K562 (cell line): ENCODE data around the gene VSIG1. TPM values are rescaled to one million over a fixed set of nuclear protein-coding genes. Genes with fewer than 3 reads are reported as not detected.

ENCODE experiments used
- ATAC-seq: fragments of 200-7000 bp; cut with Tn5 transposase; 3 replicates; pipeline ENCODE4 v1.9.1; 2020; ENCODE audit warnings: moderate library complexity
- BruUV-seq: library from RNA; stranded (reverse); fragments of 400-500 nt; replicated peaks from 2 replicates; lab custom pipeline; 2021; lab: Mats Ljungman, UMichigan
- CTCF ChIA-PET: fragments of 300-600 bp; formaldehyde crosslinking; extraction: SDS; loops from one replicate; lab custom pipeline; 2021; ENCODE audit warnings: low intra/inter-chr PET ratio; lab: Yijun Ruan, JAX
- POLR2A ChIA-PET: fragments of 300-600, 350-650 bp; sonication (Branson Sonifier 250); formaldehyde crosslinking; extraction: SDS; loops from one replicate; lab custom pipeline; 2021; ENCODE audit warnings: antibody characterized with exemption, inconsistent platforms; lab: Yijun Ruan, JAX
- DNase-seq, 4 experiments: peaks; one replicate each; pipeline versions ENCODE4 v3.0.0 to v3.0.0-alpha.2; 2011 to 2018; ENCODE audit warnings: low spot score in 3 of 4, mixed read lengths in 3 of 4; ENCODE audit errors: extremely low read depth in 1 of 4
- FAIRE-seq: peaks from 2 replicates; lab custom pipeline; 2011; peaks lifted over from hg19 to GRCh38; lab: Jason Lieb, UNC
- H2AFZ ChIP-seq: 2 replicates; pipeline ENCODE4 v1.6.0; 2011; ENCODE audit warnings: low read depth, low read length, control low read depth, inconsistent platforms
- H3K27ac ChIP-seq: fragments of 200-600 bp; 3 replicates; pipeline ENCODE4 v1.8.0; 2011; ENCODE audit warnings: low read depth, mild to moderate bottlenecking, control low read depth, inconsistent platforms, low read length, moderate library complexity, mixed read lengths; ENCODE audit errors: extremely low read depth
- H3K27me3 ChIP-seq, 2 experiments: fragments of 300-600 bp in 1 of 2; 2 replicates in 1 of 2; 3 replicates in 1 of 2; pipeline versions ENCODE4 v1.6.0 to v1.8.0; 2011; ENCODE audit warnings: inconsistent platforms in 2 of 2, low read length in 2 of 2, mild to moderate bottlenecking in 1 of 2, mixed read lengths in 1 of 2, moderate library complexity in 1 of 2; ENCODE audit not compliant: control insufficient read depth in 2 of 2, insufficient read depth in 2 of 2
- H3K36me3 ChIP-seq: fragments of 300-600 bp; 3 replicates; pipeline ENCODE4 v1.8.0; 2011; ENCODE audit warnings: mild to moderate bottlenecking, low read length, inconsistent platforms; ENCODE audit not compliant: control insufficient read depth, insufficient read depth
- H3K4me1 ChIP-seq, 2 experiments: fragments of 200-600 bp in 1 of 2; replicated peaks in 1 of 2; 2 replicates in 1 of 2; 3 replicates in 1 of 2; pipeline versions ENCODE4 v1.5.1 to v1.8.0; 2011; ENCODE audit warnings: inconsistent platforms in 2 of 2, low read length in 2 of 2, mild to moderate bottlenecking in 1 of 2, mixed read lengths in 1 of 2, moderate library complexity in 1 of 2; ENCODE audit not compliant: control insufficient read depth in 2 of 2, insufficient read depth in 2 of 2
- H3K4me2 ChIP-seq: 2 replicates; pipeline ENCODE4 v1.6.1; 2011; ENCODE audit warnings: low read length, control low read depth, inconsistent platforms, mixed read lengths; ENCODE audit not compliant: insufficient read depth
- H3K4me3 ChIP-seq: fragments of 200-600 bp; sonication (generic), shearing (Covaris generic); 2 replicates; pipeline ENCODE4 v1.5.1; 2016; ENCODE audit warnings: control low read depth, inconsistent platforms
- H3K79me2 ChIP-seq: fragments of 200-600 bp; 3 replicates; pipeline ENCODE4 v1.8.0; 2011; ENCODE audit warnings: low read length, inconsistent platforms; ENCODE audit not compliant: control insufficient read depth, insufficient read depth
- H3K9ac ChIP-seq, 2 experiments: 2 replicates each; pipeline versions ENCODE4 v1.6.0 to v1.6.1; 2011; ENCODE audit warnings: low read depth in 2 of 2, low read length in 2 of 2, control low read depth in 1 of 2, inconsistent platforms in 1 of 2, mild to moderate bottlenecking in 1 of 2, mixed read lengths in 1 of 2; ENCODE audit not compliant: insufficient read depth in 1 of 2
- H3K9me1 ChIP-seq: one replicate; pipeline ENCODE4 v1.6.0; 2011; ENCODE audit warnings: inconsistent platforms, mild to moderate bottlenecking, low read length, moderate library complexity; ENCODE audit not compliant: control insufficient read depth, insufficient read depth
- H3K9me3 ChIP-seq: replicated peaks from 2 replicates; pipeline ENCODE4 v1.5.1; 2011; ENCODE audit warnings: low read depth, low read length, inconsistent platforms; ENCODE audit not compliant: control insufficient read depth, insufficient read depth
- H4K20me1 ChIP-seq: replicated peaks from 2 replicates; pipeline ENCODE4 v1.6.1; 2011; ENCODE audit warnings: low read length, inconsistent platforms, mixed read lengths; ENCODE audit not compliant: control insufficient read depth, insufficient read depth
- ATF7 ChIP-seq: fragments of 450-650 bp; IDR thresholded peaks from 2 replicates; pipeline ENCODE4 v1.7.1; 2014; ENCODE audit warnings: mild to moderate bottlenecking, moderate library complexity
- CBFA2T2 ChIP-seq: fragments of 450-650 bp; conservative IDR thresholded peaks from 2 replicates; pipeline ENCODE4 v1.6.1; 2017; ENCODE audit warnings: mild to moderate bottlenecking
- ELF2 ChIP-seq: fragments of 250-450 bp; sonication (Bioruptor Pico); IDR thresholded peaks from 2 replicates; pipeline ENCODE4 v1.5.0; 2021; ENCODE audit warnings: mild to moderate bottlenecking
- HLTF ChIP-seq: fragments of 450-650 bp; IDR thresholded peaks from 2 replicates; pipeline ENCODE4 v1.6.1; 2016
- KDM1A ChIP-seq, 2 experiments: fragments of 450-650 bp; IDR thresholded peaks; 2 replicates each; pipeline ENCODE4 v1.6.1; 2016; ENCODE audit warnings: mild to moderate bottlenecking in 2 of 2
- MXD1 ChIP-seq: fragments of 250-450 bp; sonication (Bioruptor Pico); IDR thresholded peaks from 2 replicates; pipeline ENCODE4 v1.8.0; 2021; ENCODE audit warnings: borderline replicate concordance, mild to moderate bottlenecking, moderate library complexity; ENCODE audit not compliant: poor library complexity, severe bottlenecking
- PRPF4 ChIP-seq: fragments of 200-400 bp; formaldehyde crosslinking; IDR thresholded peaks from one replicate; pipeline ENCODE4 v1.6.1; 2017; ENCODE audit warnings: low read length, low read depth, mild to moderate bottlenecking; ENCODE audit not compliant: insufficient read depth, poor library complexity, severe bottlenecking
- SIX5 ChIP-seq, 2 experiments: IDR thresholded peaks; 2 replicates each; pipeline ENCODE4 v1.6.1; 2011; ENCODE audit warnings: low read length in 2 of 2, borderline replicate concordance in 1 of 2, low read depth in 1 of 2, mild to moderate bottlenecking in 1 of 2, moderate library complexity in 1 of 2; ENCODE audit not compliant: insufficient read depth in 1 of 2
- TEAD4 ChIP-seq, 2 experiments: sonication (generic) in 1 of 2; formaldehyde crosslinking in 1 of 2; IDR thresholded peaks; 2 replicates each; pipeline versions ENCODE4 v1.6.1 to v1.8.0; 2012 to 2022; ENCODE audit warnings: borderline replicate concordance in 1 of 2, inconsistent platforms in 1 of 2, low read length in 1 of 2, mild to moderate bottlenecking in 1 of 2, missing genetic modification reagents in 1 of 2
- TFE3 ChIP-seq: fragments of 450-650 bp; formaldehyde crosslinking; IDR thresholded peaks from 2 replicates; pipeline ENCODE4 v1.4.0; 2020; ENCODE audit warnings: mild to moderate bottlenecking, mixed read lengths
- ZBTB26 ChIP-seq: fragments of 450-650 bp; formaldehyde crosslinking; IDR thresholded peaks from 2 replicates; pipeline ENCODE4 v1.4.0; 2022; ENCODE audit warnings: missing genetic modification characterization
- ZNF431 ChIP-seq: sonication (generic); formaldehyde crosslinking; IDR thresholded peaks from 2 replicates; pipeline ENCODE4 v1.8.0; 2022; ENCODE audit warnings: mild to moderate bottlenecking, missing genetic modification reagents
- ZNF444 ChIP-seq: fragments of 250-450 bp; sonication (Bioruptor Pico); IDR thresholded peaks from 2 replicates; pipeline ENCODE4 v1.4.0; 2020; ENCODE audit warnings: mild to moderate bottlenecking, moderate library complexity
- ZNF830 ChIP-seq: fragments of 250-450 bp; sonication (Bioruptor Pico); IDR thresholded peaks from 2 replicates; pipeline ENCODE4 v1.5.0; 2021; ENCODE audit warnings: mild to moderate bottlenecking
- WGBS: fragments of 100-300 bp; shearing (Covaris generic); methylation state at CpG from one replicate; pipeline ENCODE4 v1.1.6; 2016; ENCODE audit warnings: low coverage, mixed read lengths; ENCODE audit not compliant: insufficient coverage; ENCODE audit errors: missing lambda C conversion rate; 5-methylcytosine and 5-hydroxymethylcytosine counted together
- in situ Hi-C: fragments of 300-500 bp; cut with MboI; formaldehyde crosslinking; loops from 4 replicates; pipeline ENCODE4 v1.15.0; 2018; ENCODE audit warnings: inconsistent platforms, mixed read lengths
- intact Hi-C: fragments of 100-400 bp; cut with micrococcal nuclease; formaldehyde crosslinking; loops from 2 replicates; pipeline ENCODE4 v1.14.2; 2022
- polyA plus RNA-seq, 8 experiments: library from polyadenylated mRNA; depleted of rRNA in 4 of 8; stranded (reverse) in 5 of 8; unstranded in 3 of 8; fragments of >200 nt; fragmentation: Nextera tagmentation in 2 of 8; fragmentation: Illumina TruSeq in 1 of 8; extraction: Ambion mirVana in 2 of 8; extraction: Trizol in 1 of 8; gene quantifications; 2 replicates each; pipeline versions ENCODE4 v1.2.1 to v1.2.3, GENCODE V29; 2011 to 2014; ENCODE audit warnings: inconsistent platforms in 1 of 8, missing spikeins in 1 of 8
- total RNA-seq, 7 experiments: library from RNA; depleted of rRNA in 6 of 7; stranded (reverse); fragments of >200 nt in 6 of 7; fragmentation: Illumina TruSeq in 2 of 7; extraction: Trizol in 2 of 7; gene quantifications; 2 replicates each; pipeline versions ENCODE4 v1.2.1 to v1.2.3, GENCODE V29; 2011 to 2021; ENCODE audit warnings: low replicate concordance in 1 of 7

The VSIG1 gene
- total and polyA plus RNA-seq, 9 of the 15 experiments (the other 6 are each of a cell fraction or from before 2014, with no cell fraction given): not detected

- WGBS: 24% methylated on average over 3 of the region's 3 CpGs
- no peak overlapping the region for H3K27ac ChIP-seq
These were observed 11.0 kb upstream of the VSIG1 start for GRCh38 chrX:108033890-108034289.

GRCh38 chrX:108034725-108035124, 10.1 kb upstream of the VSIG1 start:
- no peaks in the 10 kb centered on the region for H3K27me3 ChIP-seq
- H4K20me1 ChIP-seq: no peaks in the 10 kb centered on the region
- H3K4me1 ChIP-seq: peaks cover 0 to 12% of the 10 kb centered on the region in 2 experiments; a peak in 1 of 5 replicates
- FAIRE-seq (no peak), DNase-seq (no peak), ATAC-seq (no peak)
- no peaks in the 10 kb centered on the region for H3K79me2 ChIP-seq
- BruUV-seq: no TSS peak
- ChIA-PET POLR2A (no interaction called here), CTCF (no interaction called here)
- H3K36me3 ChIP-seq: no peaks in the 10 kb centered on the region
- 30% methylated on average over 3 of the region's 3 CpGs for WGBS
- H3K4me2 ChIP-seq: no peak overlapping the region
- H3K9ac ChIP-seq: no peak overlapping the region
- intact Hi-C loops: no loop called here
- no peaks in the 10 kb centered on the region for H3K9me3 ChIP-seq
- in situ Hi-C loops: no loop called here
- no peak overlapping the region for H2AFZ ChIP-seq
- no peak overlapping the region for H3K27ac ChIP-seq
- H3K4me3 ChIP-seq: no peak overlapping the region
- H3K9me1 ChIP-seq: no peaks in the 10 kb centered on the region
- TF ChIP-seq ZNF431 (CRISPR knock-in tag) (no peak), PRPF4 (no peak), TFE3 (CRISPR knock-in tag) (no peak), ATF7 (no peak), ELF2 (CRISPR knock-in tag) (no peak), MXD1 (CRISPR knock-in tag) (no peak), HLTF (no peak), ZBTB26 (CRISPR knock-in tag) (no peak), TEAD4 (IDR thresholded peaks at IDR 0.05; ENCODE audit: low read length) (no peak), TEAD4 (CRISPR knock-in tag; IDR thresholded peaks at IDR 0.05; ENCODE audit: borderline replicate concordance) (no peak), SIX5 (IDR thresholded peaks at IDR 0.05; ENCODE audit: borderline replicate concordance in 1 of 2, insufficient read depth in 1 of 2, low read depth in 1 of 2, low read length in 2 of 2) (no peak), ZNF444 (CRISPR knock-in tag) (no peak), ZNF830 (CRISPR knock-in tag) (no peak), CBFA2T2 (no peak)

More at GRCh38 chrX:108033890-108034289, 11.0 kb upstream of the VSIG1 start:
- H3K27me3 ChIP-seq: no peaks in the 10 kb centered on the region
- ATAC-seq: no peak
- no peaks in the 10 kb centered on the region for H3K79me2 ChIP-seq
- H2AFZ ChIP-seq: no peak overlapping the region
- POLR2A ChIA-PET: interaction anchor here (0.6 kb wide), 1 partner anchor 12 kb away, joined by 3 read pairs; no protein-coding TSS in a partner anchor
- intact Hi-C loops (no loop called here), in situ Hi-C loops (no loop called here)
- no peak for DNase-seq
- no peaks in the 10 kb centered on the region for H3K36me3 ChIP-seq
- no peaks in the 10 kb centered on the region for H3K9me1 ChIP-seq
- peaks cover 0 to 12% of the 10 kb centered on the region in 2 experiments; a peak in 1 of 5 replicates for H3K4me1 ChIP-seq
- no peak overlapping the region for H3K4me3 ChIP-seq
- no peak overlapping the region for H3K4me2 ChIP-seq
- no TSS peak for BruUV-seq
- FAIRE-seq: no peak
- TF ChIP-seq KDM1A (IDR thresholded peaks at IDR 0.05): no peak
- no peaks in the 10 kb centered on the region for H3K9me3 ChIP-seq
- H3K9ac ChIP-seq: no peak overlapping the region
- CTCF ChIA-PET: no interaction called here
- H4K20me1 ChIP-seq: no peaks in the 10 kb centered on the region
